DMS 273 (cell line): ENCODE results near the gene GNA12.
"Not testable (repeated sequence)": the region's sequence is repeated elsewhere in the genome, so short reads cannot be mapped to it uniquely, and the experiment has no call there.

Source experiments
- DNase-seq: peaks from one replicate; lab custom pipeline; 2025; ENCODE audit not compliant: unreplicated experiment; lab: John Stamatoyannopoulos, UW

The GNA12 gene

DNA sequence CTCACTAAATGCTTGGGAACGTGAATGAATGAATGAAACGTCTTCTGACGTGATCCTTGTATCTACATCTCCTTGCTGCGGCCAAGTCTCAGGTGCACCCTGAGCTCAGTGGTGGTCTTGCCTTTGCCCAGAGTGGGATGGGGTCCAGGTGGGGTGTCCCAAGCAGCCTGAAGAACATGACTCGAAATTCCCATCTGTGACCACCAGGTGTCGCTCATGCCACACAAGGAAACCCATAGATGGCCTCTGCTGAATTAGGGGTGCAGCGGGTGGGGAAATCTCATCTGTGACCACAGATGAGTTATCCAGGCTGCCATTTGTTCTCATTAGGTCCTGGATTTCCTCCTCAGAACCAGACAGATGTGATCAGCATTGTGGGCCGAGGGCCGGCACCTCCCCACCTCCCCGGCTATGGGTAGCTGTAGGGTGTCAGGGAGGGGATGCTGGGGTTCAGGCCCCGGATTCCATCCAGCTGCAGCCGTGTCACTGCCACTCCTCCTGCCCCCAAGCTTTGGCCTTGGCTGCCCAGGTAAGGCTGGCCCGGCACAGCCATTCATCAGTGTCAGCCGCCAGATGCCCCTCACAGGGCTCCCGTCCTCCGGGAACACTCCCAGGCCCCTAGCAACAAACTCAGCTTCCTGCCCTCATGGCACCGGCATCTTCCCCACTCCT lies 21.0 kb upstream of the GNA12 start:
- DNase-seq = peak; percentile 88

DNA sequence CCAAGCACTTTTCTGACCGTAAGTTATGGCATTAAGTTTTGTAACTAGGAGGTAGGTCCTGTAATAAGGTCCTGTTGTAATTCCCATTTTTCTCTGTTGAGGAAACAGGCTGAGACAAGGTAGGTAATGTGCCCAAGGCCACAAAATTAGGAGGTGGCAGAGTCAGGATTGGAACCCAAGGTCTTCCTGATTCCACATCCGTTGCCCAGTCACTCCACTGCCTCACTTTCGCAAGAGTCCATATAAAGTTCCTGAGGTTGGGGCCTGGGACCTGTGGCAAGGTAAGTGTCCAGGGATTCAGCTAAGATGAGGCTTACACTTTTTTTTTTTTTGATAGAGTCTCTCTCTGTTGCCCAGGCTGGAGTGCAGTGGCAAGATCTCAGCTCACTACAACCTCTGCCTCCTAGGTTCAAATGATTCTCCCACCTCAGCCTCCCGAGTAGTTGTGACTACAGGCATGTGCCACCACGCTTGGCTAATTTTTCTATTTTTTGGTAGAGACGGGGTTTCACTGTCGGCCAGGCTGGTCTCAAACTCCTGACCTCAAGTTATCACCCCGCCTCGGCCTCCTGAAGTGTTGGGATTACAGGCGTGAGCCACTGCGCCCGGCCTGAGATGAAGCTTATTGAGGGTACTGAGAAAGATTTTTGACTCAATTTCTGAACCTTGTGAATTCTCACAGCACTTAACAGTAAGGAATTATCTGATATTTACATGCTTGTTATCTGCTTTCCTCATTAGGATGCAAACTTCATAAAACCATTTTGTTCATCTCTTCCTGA lies 20.3 kb upstream of the GNA12 start:
- DNase-seq = no peak

DNA sequence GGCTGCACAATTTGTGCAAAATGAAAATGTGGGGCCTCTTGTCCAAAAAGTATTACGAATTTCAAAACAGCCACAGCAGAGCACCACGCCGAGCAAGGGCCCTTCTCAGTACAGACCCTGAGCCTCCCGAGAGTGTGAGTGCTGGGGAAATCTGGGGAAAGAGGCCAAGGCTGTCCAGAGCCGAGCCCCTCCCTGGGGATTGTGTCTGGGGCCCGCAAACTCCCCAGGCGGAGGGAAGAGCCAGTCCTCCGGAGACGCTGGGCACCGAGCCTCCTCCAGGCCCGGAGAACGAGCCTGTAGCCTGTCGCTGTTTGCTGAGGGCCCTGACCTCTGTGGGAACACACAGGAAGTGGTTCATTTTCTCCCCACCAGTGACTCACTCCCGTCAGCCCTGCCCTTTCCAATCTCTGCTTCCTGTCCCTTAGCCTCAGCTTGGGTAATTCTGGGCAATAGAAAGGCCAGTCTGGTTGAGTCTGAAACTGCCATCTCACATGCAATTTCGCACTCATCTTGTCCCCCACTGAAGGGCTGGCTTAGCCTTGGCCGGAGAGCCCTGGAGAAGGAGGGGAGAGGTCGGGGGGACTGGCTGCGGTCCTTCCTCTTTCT lies 19.5 kb upstream of the GNA12 start:
- no peak for DNase-seq

DNA sequence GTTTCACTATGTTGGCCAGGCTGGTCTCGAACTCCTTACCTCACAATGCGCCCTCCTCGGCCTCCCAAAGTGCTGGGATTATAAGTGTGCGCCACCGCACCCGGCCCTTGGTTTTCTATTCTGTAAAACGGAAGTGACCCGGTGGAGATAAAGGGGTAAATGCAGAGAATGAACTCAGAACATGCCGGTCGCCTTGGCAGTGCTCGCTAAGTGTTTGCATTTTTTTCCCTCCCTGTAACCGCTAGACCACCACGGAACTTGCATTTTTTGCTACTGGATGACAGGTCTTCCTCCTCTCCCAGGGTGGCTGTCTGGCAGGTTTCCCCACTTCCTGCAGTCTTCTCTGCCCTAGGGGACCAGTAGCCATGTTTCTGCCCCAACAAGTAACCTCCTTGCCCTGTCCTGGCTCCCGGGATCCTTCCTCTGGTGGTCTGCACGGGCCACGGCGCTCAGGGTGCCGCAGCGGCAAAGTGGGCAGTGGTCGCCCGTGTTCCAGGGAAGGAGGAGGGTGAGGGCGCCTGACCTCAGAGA lies 18.8 kb upstream of the GNA12 start:
- no peak for DNase-seq

DNA sequence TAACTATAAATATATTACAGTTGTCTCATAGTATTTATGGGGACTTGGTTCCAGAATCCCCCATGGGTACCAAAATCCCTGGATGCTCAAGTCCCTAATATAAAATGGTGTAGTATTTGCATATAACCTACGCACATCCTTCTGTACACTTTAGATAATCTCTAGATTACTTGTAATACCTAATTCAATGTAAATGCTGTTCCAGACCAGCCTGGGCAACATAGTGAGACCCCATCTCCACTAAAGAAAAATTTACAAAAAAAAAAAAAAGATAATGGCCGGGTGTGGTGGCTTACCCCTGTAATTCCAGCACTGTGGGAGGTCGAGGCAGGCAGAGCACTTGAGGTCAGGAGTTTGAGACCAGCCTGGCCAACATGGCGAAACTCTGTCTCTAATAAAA lies 17.4 kb upstream of the GNA12 start:
- no peak for DNase-seq

DNA sequence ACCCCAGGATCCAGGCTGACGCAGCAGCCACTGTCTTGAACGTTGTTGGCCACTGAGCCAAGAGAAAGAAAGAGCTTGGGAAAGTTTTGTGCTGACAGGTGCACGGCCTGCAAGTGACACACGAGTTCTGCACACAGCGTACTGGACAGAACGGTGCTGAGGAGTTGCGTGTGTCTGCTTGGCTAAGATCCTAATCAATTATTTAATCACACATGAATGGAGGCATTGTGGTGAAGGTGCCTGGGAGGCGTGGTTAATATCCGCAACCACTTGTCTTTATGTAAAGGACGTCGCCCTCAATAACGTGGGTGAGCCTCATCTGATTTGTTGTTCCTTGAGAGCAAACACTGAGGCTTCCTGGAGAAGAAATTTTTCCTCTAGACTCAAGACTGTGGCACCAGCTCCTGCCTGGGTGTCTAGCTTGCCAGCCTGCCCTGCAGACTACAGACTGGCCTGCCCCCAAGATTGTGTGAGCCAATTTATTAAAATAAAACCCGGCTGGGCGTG lies 16.6 kb upstream of the GNA12 start:
- no peak for DNase-seq

DNA sequence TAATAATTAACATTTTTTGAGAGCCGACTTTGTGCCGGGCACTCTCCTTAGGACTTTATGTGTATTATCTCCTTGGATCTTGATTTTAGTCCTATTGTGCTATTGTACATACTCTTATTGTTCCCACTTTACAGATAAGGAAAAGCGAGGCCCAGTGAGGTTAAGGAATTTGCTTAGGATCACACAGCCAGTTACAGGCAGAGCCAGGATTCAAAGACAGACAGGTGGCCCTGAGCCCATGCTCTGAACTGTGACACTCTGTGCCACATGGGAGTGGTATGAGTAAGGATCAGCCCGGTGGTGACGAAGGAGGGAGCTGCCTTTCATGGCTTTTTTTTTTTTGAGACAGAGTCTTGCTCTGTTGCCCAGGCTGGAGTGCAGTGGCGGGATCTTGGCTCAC lies 15.8 kb upstream of the GNA12 start:
- DNase-seq = no peak

DNA sequence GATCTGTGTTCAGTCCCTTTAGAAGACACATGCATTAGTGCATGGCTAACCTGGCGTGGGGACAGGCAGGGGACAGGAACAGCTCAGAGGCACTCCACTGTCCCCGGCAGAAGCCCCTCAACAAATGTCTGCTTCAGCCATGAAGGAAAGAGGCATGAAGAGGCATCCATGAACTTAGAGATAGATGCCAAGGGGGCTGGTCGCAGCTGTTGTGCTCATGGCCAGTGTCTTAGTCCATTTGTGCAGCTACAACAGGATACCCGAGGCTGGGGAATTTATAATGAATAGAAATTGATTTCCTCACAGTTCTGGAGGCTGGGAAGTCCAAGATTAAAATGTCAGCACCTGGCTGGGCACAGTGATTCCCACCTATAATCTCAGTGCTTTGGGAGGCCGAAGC lies 14.5 kb upstream of the GNA12 start:
- DNase-seq = no peak

DNA sequence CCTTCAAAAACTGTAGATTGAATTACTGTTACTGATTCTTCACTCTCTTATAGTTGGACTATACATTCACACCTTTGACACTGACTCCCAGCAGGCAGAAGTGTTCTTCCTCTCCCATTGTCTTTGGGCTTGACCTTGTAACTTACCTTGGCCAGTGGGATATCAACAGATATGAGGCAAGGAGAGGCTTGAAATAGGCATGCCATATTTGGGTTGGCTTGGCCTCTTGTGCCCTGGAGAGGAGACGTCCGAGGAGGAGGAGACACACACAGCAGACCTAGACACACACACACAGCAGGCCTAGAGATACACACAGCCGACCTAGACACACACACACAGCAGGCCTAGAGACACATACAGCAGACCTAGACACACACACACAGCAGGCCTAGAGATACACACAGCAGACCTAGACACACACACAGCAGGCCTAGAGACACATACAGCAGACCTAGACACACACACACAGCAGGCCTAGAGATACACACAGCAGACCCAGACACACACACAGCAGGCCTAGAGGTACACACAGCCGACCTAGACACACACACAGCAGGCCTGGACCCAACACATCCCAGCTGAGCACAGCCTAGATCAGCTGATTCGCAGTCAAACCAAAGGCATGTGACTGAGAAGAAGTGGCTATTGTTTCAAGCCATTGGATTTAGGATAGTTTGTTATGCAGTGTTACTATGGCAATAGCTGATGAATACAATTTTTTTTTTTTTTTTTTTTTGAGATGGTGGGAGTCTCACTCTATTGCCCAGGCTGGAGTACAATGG lies 12.5 kb upstream of the GNA12 start:
- no peak for DNase-seq

DNA sequence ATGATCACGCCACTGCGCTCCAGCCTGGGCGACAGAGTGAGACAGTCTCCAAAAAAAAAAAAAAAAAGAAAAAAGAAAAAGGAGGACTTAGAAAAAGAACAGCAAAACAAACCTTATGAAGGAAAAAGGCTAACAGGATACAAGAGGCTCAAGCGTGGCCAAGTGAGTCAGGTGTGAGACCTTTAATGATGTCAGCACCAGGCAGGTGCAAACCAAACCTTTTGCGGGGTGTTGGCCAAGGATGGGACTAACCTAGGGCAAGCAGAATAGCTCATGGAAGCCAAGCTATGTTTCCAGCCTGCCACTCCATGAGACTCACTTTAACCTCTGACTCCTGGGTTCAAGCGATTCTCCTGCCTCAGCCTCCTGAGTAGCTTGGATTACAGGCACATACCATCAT lies 11.3 kb upstream of the GNA12 start:
- no peak for DNase-seq

DNA sequence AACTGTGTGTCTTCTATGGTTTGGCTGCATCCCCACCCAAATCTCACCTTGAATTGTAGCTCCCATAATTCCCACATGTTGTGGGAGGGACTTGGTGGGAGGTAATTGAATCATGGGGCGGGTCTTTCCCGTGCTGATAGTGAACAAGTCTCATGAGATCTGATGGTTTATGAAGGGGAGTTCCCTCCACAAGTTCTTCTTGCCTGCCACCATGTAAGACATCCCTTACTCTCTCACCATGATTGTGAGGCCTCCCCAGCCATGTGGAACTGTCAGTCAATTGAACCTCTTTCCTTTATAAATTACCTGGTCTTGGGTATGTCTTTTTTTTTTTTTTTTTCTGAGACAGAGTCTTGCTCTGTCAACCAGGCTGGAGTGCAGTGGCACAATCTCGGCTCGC lies 9.4 kb upstream of the GNA12 start:
- not testable (repeated sequence) for DNase-seq

DNA sequence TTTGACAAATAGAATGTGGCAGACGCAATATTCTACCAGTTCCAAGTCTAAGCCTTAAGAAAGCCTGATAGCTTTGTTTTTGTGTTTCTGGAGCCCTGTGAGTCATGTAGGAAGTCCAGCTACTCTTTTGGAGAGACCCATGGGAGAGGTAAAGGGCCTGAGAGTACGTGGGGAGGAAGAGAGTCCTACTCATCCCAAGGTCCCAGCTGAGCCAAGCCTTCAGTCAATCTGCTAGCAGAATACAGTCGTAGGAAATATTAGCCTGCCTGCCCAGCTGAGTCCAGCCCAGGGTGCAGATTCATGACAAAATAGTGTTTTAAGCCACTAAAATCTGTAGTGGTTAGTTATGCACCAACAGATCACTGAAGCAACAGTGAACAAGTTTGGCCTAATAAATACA lies 9.0 kb upstream of the GNA12 start:
- DNase-seq = no peak

DNA sequence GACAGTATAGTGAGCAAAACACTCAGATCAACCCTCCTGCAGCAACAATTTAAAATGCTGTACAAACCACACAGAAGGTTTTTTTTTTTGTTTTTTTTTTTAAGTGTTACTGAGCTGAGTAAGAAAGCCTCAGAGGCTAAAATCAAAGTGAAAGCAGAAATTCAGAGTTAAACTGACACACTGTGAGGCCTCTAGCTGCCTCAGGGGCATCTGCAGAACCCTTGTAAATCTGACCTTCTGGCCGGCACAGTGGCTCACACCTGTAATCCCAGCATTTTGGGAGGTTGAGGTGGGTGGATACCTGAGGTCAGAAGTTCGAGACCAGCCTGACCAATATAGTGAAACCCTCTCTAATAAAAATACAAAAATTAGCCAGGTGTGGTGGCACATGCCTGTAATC lies 7.4 kb upstream of the GNA12 start:
- DNase-seq = no peak

DNA sequence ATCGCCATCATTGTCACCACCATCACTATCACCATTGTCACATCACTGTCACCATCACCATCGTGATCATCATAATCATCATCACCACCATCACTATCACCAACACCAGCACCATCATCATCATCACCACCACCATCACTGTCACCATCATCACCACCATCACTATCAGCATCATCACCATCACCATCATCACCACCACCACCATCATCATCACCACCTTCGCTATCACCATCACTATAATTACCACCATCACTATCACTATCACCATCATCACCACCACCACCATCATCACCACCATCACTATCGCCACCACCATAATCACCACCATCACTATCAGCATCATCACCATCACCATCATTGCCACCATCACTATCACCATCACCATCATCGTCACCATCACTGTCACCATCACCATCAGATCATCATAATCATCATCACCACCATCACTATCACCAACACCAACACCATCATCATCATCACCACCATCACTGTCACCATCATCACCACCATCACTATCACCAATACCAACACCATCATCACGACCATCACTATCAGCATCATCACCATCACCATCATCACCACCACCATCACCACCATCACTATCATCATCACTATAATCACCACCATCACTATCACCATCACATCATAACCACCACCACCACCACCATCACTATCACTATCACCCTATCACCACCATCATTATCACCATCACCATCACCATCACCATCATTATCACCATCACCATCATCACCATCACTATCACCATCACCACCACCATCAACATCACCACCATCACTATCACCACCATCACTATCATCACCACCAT lies 6.0 kb upstream of the GNA12 start:
- DNase-seq = no peak

DNA sequence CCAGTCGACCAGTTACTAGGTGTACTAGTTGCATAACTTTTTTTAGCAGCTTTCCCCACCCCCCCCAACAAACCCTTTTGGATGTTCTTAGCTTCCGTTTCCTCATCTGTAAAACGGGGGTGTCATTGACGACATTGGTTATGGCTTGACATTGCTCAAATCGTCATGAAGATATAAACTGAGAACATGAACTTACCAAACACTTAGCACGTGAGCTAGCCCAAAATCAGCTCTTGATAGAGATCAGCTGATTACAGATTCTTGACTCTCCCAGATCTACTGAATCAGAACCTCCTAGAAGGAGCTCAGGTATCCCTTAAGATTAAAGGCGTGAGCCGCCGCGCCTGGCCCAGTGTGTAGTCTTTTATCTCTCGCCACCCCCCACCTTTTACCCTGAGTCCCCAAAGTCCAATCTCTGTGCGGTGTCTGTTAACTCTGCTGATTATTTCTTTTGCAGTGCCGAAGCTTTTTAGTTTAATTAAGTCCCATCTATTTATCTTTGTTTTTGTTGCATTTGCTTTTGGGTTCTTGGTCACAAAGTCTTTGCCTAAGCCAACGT lies 1.0 kb upstream of the GNA12 start:
- no peak for DNase-seq

DNA sequence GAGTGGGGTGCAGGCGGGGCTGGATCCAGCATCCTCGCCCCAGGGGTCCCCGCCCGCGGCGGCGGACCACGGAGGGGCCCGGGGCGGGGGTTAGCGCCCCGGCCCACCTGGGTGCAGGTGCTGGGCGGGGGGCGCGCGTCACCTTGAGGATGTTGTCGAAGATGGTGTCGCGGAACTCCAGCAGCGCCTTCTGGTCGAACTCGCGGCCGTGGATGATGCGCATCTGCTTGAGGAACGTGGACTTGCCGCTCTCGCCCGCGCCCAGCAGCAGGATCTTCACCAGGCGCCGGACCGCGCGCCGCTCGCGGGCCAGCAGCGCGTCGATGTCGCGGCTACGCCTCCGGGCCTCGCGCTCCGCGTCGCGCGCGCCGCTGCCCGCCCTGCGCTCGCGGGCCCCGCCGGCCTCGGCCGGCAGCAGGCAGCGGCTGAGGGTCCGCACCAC lies 376 bp downstream of the GNA12 start:
- peak; percentile 83 for DNase-seq

DNA sequence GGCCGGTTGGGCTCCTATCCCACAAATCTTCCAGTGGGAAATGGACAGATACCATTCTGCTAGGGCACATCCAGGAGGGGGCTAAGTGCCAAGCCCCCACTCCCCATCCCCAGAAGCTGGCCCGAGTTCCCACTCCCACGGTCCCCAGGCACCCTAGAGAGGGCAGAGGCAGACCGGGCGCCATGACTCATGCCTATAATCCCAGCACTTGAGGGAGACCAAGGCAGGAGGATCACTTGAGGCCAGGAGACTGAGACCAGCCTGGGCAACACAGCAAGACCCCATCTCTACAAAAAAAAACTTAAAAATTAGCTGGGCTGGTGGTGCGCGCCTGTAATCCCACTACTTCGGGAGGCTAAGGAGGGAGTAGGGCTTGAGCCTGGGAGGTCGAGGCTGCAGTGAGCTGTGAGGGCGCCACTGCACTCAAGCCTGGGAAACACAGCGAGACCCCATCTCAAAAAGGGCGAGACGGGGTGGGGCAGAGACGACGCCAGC lies 870 bp downstream of the GNA12 start:
- no peak for DNase-seq

DNA sequence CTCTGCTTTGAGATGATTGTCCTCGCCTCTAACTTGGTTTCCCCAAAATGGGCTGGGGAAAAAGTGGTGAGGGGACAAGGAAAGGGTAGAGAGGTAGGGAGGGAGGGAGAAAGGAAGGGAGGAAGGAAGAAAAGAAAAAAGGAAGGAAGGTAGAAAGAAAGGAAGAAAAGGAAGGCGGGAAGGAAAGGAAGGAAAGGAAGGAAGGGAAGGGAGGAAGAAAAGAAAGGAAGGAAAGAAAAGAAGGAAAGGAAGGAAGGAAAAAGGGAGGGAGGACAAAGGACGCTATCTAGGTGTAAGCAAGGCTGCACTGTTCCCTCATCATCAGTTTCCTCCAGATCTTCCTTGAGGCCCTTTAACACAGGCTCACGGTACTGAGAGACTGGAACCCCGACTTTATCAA lies 2.2 kb downstream of the GNA12 start:
- DNase-seq = no peak

DNA sequence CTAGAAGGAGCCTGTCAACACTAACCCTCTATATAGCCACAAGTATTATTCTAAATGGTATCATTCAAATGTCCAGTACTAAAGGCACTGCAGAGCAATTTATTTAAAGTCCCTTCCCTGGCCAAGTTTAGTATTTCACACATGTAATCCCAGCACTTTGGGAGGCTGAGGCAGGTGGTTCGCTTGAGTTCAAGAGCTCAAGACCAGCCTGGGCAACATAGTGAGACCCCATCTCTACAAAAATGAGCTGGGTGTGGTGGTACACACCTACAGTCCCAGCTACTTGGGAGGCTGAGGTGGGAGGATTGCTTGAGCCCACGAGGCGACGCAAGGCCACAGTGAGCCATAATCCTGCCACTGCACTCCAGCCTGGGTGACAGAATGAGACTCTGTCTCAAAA lies 3.6 kb downstream of the GNA12 start:
- no peak for DNase-seq
